ENCODE data around the gene WDFY4.

- TF ChIP-seq SIN3A (IDR thresholded peaks at IDR 0.05; ENCODE audit: borderline replicate concordance, insufficient read depth, low read length) (no peak), POLR2AphosphoS5 (IDR thresholded peaks at IDR 0.05; ENCODE audit: low read depth, low read length) (no peak), REST (IDR thresholded peaks at IDR 0.05; ENCODE audit: insufficient read depth in 1 of 2, low read depth in 2 of 2, low read length in 2 of 2) (no peak)
Measured at GRCh38 chr10:48695636-48696534, 11.2 kb downstream of the WDFY4 start.
